ENCODE data around the gene PALLD. TPM values are rescaled to one million over a fixed set of nuclear protein-coding genes. Genes with fewer than 3 reads are reported as not detected.

PALLD gene
- total RNA-seq, 1 donor from 2014 or later = 16.4 TPM

GRCh38 chr4:168694667-168695066, 197.8 kb downstream of the PALLD start:
- H3K9me3 Mint-ChIP-seq (ENCODE audit: unreplicated experiment) = no peaks in the 10 kb centered on the region
- TF ChIP-seq, protein P1, sequence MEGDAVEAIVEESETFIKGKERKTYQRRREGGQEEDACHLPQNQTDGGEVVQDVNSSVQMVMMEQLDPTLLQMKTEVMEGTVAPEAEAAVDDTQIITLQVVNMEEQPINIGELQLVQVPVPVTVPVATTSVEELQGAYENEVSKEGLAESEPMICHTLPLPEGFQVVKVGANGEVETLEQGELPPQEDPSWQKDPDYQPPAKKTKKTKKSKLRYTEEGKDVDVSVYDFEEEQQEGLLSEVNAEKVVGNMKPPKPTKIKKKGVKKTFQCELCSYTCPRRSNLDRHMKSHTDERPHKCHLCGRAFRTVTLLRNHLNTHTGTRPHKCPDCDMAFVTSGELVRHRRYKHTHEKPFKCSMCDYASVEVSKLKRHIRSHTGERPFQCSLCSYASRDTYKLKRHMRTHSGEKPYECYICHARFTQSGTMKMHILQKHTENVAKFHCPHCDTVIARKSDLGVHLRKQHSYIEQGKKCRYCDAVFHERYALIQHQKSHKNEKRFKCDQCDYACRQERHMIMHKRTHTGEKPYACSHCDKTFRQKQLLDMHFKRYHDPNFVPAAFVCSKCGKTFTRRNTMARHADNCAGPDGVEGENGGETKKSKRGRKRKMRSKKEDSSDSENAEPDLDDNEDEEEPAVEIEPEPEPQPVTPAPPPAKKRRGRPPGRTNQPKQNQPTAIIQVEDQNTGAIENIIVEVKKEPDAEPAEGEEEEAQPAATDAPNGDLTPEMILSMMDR (IDR thresholded peaks at IDR 0.05; ENCODE audit: unreplicated experiment) = no peak
- no peaks in the 10 kb centered on the region for H3K36me3 Mint-ChIP-seq (ENCODE audit: low read depth, unreplicated experiment)
- DNase-seq (ENCODE audit: low spot score) = no peak
- H3K4me1 Mint-ChIP-seq (ENCODE audit: unreplicated experiment) = peaks cover 39% of the 10 kb centered on the region
- no peak overlapping the region for H3K4me3 Mint-ChIP-seq (ENCODE audit: unreplicated experiment)
- H3K27ac Mint-ChIP-seq (ENCODE audit: unreplicated experiment) = no peak overlapping the region
- peaks cover 1% of the 10 kb centered on the region for H3K27me3 Mint-ChIP-seq (ENCODE audit: unreplicated experiment)

- Mint-ChIP-seq H3K27ac (ENCODE audit: unreplicated experiment) (no peak overlapping the region), H3K9me3 (ENCODE audit: unreplicated experiment) (no peaks in the 10 kb centered on the region), H3K36me3 (ENCODE audit: low read depth, unreplicated experiment) (no peaks in the 10 kb centered on the region), H3K4me3 (ENCODE audit: unreplicated experiment) (no peak overlapping the region), H3K4me1 (ENCODE audit: unreplicated experiment) (peaks cover 33% of the 10 kb centered on the region), H3K27me3 (ENCODE audit: unreplicated experiment) (peaks cover 1% of the 10 kb centered on the region)
- TF ChIP-seq, protein P1 (IDR thresholded peaks at IDR 0.05; ENCODE audit: unreplicated experiment) = no peak
- DNase-seq (ENCODE audit: low spot score) = no peak
These were observed 198.4 kb downstream of the PALLD start for GRCh38 chr4:168695288-168695687.

- peaks cover 29% of the 10 kb centered on the region for H3K4me1 Mint-ChIP-seq (ENCODE audit: unreplicated experiment)
- H3K9me3 Mint-ChIP-seq (ENCODE audit: unreplicated experiment) = no peaks in the 10 kb centered on the region
- TF ChIP-seq, protein P1 (IDR thresholded peaks at IDR 0.05; ENCODE audit: unreplicated experiment) = no peak
- H3K27ac Mint-ChIP-seq (ENCODE audit: unreplicated experiment) = no peak overlapping the region
- H3K4me3 Mint-ChIP-seq (ENCODE audit: unreplicated experiment) = no peak overlapping the region
- peaks cover 1% of the 10 kb centered on the region for H3K27me3 Mint-ChIP-seq (ENCODE audit: unreplicated experiment)
- DNase-seq (ENCODE audit: low spot score) = no peak
- no peaks in the 10 kb centered on the region for H3K36me3 Mint-ChIP-seq (ENCODE audit: low read depth, unreplicated experiment)
These were observed 199.4 kb downstream of the PALLD start for GRCh38 chr4:168696280-168696679.

DNA sequence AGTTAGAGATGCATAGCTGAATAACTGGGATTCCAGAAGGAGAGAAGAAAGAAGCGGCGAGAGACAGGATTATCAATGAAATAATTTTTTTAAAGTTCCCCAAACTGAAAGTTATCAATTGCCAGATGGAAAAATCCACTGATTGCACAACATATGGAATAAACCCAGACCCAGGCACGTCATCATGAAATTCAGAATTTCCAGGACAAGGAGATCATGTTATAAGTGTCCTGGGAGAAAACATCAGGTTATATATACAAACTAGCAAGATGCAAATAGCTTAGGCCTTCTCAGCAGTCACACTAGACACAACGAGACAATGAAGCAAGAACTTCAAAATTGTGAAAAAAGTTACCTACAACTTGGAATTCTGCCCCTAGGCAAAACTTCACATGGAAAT, 200.0 kb downstream of the PALLD start:
- peaks cover 23% of the 10 kb centered on the region for H3K4me1 Mint-ChIP-seq (ENCODE audit: unreplicated experiment)
- H3K4me3 Mint-ChIP-seq (ENCODE audit: unreplicated experiment) = no peak overlapping the region
- H3K9me3 Mint-ChIP-seq (ENCODE audit: unreplicated experiment) = no peaks in the 10 kb centered on the region
- DNase-seq (ENCODE audit: low spot score) = no peak
- H3K27ac Mint-ChIP-seq (ENCODE audit: unreplicated experiment) = no peak overlapping the region
- H3K27me3 Mint-ChIP-seq (ENCODE audit: unreplicated experiment) = peaks cover 1% of the 10 kb centered on the region
- TF ChIP-seq, protein P1 (IDR thresholded peaks at IDR 0.05; ENCODE audit: unreplicated experiment) = no peak
- H3K36me3 Mint-ChIP-seq (ENCODE audit: low read depth, unreplicated experiment) = no peaks in the 10 kb centered on the region

DNA sequence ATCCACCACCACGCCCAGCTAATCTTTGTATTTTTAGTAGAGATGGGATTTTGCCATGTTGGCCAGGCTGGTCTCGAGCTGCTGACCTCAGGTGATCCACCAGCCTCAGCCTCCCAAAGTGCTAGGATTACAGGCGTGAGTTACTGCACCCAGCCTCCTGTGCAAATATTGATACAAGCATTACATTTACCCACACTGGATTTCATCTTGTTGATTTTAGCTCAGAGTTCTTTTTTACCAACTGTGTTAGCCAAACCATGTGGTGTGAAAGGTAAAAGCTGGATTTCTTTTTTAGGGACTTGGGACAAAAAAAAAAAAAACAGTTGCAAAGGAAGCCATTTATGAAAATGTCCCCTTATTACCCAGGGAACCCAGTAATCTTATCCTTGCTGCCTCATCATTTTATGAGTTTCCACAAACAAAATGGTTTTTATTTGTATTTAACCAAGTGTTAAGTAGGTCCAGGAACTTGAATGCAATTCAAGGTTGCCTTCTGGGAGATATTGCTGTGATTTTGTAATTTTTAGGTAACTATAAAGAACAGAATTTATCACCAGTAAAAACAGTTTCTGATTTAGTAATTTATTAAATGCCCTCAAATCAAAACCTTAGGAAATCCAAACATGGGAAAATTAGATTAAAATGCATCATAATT, 202.5 kb downstream of the PALLD start:
- Mint-ChIP-seq H3K36me3 (ENCODE audit: low read depth, unreplicated experiment) (no peaks in the 10 kb centered on the region), H3K4me3 (ENCODE audit: unreplicated experiment) (no peak overlapping the region), H3K9me3 (ENCODE audit: unreplicated experiment) (no peaks in the 10 kb centered on the region), H3K27ac (ENCODE audit: unreplicated experiment) (no peak overlapping the region), H3K27me3 (ENCODE audit: unreplicated experiment) (peaks cover 1% of the 10 kb centered on the region), H3K4me1 (ENCODE audit: unreplicated experiment) (peaks cover 5% of the 10 kb centered on the region)
- TF ChIP-seq, protein P1 (IDR thresholded peaks at IDR 0.05; ENCODE audit: unreplicated experiment) = no peak
- DNase-seq (ENCODE audit: low spot score) = no peak
